AG20443 (cell line): Measurements from ENCODE around the gene DTNBP1.

Source experiments
- DNase-seq: peaks from one replicate; pipeline ENCODE4 v3.0.0; 2012; ENCODE audit warnings: low spot score, mixed read lengths

DTNBP1 gene

GRCh38 chr6:15662326-15663129, at the start of gene DTNBP1:
TSS of gene DTNBP1 (minus strand) at chr6:15663028. CDS start at chr6:15662869, 159 bp downstream.
- DNase-seq, result peak; percentile 99

DNA sequence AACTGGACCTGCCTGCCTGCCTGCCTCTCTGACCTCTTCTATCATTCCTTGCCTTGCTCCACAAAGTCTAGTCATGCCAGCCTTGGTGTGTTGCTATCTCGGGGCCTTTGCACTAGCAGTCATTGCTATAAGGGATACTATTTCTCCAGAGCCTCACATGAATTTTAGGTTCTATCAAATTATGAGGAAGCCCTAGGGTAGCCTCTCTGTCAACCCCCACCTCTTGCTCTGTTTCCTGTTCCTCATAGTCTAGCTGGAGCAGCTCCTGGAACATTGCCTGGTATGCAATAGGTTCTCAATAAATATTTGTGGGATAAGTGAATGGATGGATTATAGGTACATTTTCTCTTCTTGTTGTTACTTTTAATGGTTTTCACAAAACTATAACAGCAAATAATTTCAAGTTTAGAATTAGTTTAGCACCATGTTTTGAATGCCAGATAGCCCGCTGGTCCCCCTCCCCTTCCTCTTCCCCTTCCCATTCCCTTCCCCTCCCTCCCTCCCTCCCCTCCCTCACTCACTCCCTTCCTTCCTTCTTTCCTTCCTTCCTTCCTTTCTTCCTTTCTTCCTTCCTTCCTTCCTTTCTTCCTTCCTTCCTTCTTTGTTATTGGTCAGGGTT, 46.9 kb upstream of the DTNBP1 start:
- DNase-seq, result no peak

GRCh38 chr6:15708231-15708630, 45.4 kb upstream of the DTNBP1 start:
- no peak for DNase-seq

DNA sequence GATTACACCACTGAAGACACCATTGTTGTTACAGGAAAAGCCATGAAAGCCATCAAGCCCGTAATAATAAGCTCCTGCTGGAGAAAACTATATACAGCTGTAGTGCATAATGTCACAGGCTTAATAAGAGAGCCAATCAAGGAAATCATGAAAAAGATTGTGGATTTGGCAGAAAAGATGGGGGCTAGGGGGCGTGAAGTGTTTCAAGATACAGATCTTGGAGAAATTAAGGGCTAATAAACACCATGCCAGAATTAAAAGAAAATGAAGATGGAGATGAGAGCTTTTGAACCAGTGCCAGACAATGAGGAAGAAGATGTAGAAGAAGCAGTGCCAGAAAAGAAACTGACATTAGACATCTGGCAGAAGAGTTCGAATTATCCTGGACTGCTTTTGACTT, 43.2 kb upstream of the DTNBP1 start:
- DNase-seq, result no peak

GRCh38 chr6:15698471-15698870, 35.6 kb upstream of the DTNBP1 start:
- no peak for DNase-seq

DNA sequence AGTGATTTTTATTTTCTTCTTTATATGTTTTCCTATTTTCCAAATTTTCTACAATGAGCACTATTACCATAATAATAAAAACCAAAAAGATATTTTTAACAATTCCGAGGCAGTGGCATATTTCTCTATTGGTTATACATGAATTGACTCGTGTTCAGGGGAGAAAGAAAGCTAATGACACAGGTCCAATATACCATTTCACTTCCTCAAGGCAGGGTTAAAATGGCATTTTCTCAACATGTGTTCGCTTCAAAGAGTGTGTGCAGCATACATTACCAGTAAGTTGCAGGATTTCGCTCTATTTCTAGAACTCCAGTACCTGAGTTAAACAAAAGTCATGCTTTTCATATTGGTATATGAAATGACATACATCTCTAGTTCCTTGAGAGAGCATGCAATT, 35.1 kb upstream of the DTNBP1 start:
- DNase-seq, result no peak

DNA sequence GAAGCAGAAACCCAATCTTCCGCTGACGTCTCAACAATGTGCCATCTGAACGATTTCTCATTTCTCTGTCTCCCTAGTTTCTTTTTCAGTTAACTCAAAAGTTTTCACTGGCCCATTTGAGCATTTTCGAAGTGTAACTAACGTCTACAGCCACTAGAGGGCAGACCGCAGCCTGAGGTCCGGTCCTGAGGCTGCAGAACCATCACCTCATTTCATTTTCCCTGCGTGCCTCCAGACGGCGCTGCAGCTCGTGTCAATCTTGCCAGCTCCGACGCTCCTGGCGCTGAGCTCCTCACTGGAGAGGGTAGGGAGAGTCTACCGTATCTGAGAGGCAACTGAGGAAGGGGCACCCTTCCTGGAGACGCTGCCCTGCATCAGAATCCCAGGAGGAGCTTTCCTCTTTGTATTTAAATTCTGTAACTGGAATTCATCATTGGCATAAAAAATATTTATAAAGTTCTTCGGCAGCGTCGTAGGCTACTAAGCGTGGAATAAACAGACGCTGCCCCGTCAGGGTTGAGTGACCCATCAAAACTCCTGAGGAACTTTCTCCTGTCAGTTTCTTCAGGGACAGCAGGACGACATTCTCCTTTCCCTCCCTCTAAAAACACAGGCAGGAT, 28.5 kb upstream of the DTNBP1 start:
- peak; percentile 94 for DNase-seq

GRCh38 chr6:15690510-15690909, 27.7 kb upstream of the DTNBP1 start:
- DNase-seq, result no peak

DNA sequence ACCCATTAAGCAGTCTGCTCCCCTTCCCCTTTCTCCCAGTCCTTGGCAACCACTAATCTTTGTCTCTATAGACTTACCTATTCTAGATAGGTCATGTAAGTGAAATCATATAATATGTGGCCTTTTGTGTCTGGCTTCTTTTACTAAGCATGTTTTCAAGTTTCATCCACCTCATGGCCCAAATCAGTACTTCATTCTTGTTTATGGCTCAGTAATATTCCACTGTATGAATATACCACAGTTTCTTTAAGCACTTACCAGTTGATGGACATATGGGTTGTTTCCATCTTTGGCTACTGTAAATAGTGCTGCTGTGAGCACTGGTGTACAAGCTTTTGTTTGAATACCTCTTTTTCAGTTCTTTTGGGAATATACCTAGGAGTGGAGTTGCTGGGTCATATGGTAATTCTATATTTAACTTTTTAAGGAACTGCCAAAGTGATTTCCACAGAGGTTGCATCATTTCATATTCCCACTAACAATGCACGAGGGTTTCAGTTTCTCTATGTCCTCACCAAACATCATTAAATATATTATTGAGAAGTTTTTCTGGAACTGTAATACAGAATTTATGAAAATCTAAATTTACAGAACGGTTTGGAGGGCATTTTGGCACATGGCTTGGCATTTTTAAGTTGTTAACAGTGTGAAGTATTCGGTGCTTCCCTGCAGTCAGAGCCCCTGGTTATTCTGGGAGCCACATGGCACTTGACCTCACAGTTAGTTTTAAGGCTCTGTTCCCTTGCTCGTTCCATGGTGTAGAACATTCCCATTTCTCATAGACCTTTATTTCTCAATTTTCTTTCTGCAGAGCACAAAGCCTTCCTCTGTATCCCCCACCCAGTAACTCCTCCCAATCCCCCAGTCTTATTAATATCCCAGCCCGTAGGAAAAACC, 27.0 kb upstream of the DTNBP1 start:
- DNase-seq, result no peak

DNA sequence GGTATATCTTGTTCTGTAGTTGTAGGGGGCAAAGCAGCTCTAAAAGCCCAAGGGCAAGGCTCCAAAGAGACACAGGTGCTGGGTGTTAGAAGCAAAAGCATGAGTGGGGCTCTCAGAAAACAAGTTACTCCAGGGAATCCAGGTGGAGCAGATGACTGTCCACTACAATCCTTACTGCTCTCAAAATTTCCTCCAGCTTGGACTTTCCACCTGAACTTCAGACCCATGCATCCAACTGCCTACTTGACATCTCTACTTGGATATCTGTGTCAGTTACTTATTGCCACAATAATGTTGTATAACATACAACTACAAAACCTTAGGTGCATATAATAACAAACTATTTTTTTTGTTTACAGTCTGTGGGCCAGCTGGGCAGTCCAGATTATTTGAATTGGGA, 22.8 kb upstream of the DTNBP1 start:
- DNase-seq, result no peak

- DNase-seq, result no peak
These were observed 20.4 kb upstream of the DTNBP1 start for GRCh38 chr6:15682965-15683822.

DNA sequence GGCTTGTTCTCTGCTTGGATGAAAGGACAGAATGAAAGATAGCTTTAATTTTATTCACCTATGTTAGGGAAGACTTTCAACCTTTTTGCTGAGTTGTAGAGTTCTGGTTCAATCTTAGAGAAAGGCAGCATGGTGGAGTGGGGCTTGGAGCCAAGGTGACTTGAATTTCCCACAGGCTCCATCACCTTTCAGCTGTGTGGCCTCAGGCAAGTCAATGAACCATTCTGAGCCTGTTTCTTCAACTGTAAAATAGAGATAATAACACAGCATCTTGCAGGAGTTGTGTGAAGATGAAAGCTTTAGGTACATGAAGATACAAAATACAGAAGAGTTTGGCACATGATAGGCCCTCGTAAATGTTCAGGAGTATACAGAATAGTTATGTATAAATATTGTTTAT, 19.1 kb upstream of the DTNBP1 start:
- DNase-seq, result no peak

DNA sequence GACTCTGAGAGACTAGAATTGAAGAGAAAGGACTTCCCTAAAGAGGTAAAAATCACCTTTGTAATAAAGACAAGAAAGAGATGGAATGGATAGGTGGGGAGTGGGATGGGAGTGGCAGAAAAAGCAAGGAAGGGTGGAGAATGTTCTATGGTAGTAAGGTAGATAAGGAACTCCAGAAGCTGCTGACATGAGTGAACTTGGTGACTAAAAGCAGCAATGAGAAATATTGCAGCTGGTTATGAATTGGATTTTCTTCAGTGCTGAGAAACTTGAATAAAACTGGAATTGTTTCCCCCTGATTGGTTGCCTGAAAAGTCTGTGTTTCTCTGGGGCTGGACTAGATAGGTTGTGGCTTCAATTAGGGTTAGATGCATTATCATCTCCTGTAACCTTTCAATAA, 15.7 kb upstream of the DTNBP1 start:
- no peak for DNase-seq

DNA sequence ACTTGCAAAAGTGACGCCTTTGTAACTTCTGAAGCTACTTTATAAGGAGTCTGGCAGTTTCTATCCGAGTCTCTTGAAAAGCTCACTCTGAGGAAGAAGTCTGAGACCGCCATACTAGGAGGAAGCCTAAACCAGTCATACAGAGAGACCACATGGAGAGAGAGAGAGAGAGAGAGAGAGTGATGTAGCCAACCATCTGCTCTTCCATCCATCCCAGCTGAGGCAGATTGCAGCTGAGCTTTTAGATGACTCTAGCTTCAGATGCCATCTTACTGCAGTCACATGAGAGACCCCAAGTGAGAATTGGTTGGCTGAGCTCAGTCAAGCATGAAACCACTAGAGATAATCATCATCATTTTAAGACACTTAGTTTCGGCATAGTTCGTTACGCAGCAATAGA, 15.0 kb upstream of the DTNBP1 start:
- DNase-seq, result no peak

DNA sequence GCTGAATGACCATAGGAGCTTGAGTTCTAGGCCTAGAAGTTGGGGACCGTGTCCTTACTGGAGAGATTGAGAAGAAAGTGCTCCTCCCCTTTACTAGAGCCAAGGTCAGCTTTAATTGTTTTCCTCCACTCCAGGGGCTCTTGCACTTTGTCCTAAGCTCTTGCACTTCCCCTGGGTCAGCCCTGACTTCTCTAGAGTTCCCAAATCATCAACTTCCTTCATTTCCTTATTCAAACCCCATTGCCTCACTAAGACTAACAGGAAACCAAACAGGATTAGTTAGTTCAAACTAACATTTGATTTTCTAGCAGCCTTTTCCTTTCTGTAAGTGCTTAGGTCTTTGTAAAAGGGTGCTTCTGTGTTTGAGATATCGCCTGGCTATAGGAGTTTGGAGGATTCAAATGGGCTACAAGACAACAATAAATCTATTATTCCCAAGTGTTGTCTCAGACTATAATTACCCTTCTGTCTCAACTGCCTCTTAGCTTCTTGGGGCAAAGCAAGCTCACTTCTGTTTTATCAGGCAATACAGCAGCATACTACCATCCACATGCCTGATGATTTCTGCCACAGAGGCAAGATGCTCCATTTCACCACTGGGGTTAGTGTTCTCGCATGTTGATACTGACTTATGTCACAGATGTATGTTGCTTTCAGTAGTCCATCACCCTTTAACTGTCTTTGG, 12.8 kb upstream of the DTNBP1 start:
- DNase-seq, result no peak

GRCh38 chr6:15674690-15675386, 12.0 kb upstream of the DTNBP1 start:
- DNase-seq, result no peak

DNA sequence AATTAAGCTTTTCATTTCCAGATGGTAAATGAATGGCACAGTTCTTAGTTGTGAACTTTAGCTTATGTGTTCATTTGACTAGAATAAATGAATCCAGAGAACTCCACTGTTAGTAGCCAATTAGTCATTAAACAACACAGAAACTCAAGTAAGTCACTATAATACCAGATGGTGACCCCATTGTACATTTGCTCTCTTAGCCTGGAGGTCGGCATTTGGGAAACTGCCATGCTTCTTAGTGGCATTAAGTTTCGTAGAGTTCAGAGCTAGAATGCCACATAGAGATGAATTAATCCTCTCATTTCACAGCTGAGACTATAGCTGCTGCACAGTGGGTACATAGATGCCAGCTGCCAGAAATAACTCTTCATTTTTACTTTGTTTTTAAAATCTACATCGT, 10.8 kb upstream of the DTNBP1 start:
- DNase-seq, result no peak

GRCh38 chr6:15672818-15673217, 10.0 kb upstream of the DTNBP1 start:
- DNase-seq, result no peak

GRCh38 chr6:15672291-15672690, 9.5 kb upstream of the DTNBP1 start:
- DNase-seq, result no peak

GRCh38 chr6:15668918-15669317, 6.1 kb upstream of the DTNBP1 start:
- no peak for DNase-seq
